ENCODE results near the gene PANK4.

Gene PANK4

GRCh38 chr1:2548068-2548589, 21.7 kb upstream of the PANK4 start:
- TF ChIP-seq CTCF (IDR thresholded peaks at IDR 0.05; ENCODE audit: low read depth, low read length) = peak; percentile 95
- H3K4me3 ChIP-seq (ENCODE audit: low read depth, low read length) = no peak overlapping the region

DNA sequence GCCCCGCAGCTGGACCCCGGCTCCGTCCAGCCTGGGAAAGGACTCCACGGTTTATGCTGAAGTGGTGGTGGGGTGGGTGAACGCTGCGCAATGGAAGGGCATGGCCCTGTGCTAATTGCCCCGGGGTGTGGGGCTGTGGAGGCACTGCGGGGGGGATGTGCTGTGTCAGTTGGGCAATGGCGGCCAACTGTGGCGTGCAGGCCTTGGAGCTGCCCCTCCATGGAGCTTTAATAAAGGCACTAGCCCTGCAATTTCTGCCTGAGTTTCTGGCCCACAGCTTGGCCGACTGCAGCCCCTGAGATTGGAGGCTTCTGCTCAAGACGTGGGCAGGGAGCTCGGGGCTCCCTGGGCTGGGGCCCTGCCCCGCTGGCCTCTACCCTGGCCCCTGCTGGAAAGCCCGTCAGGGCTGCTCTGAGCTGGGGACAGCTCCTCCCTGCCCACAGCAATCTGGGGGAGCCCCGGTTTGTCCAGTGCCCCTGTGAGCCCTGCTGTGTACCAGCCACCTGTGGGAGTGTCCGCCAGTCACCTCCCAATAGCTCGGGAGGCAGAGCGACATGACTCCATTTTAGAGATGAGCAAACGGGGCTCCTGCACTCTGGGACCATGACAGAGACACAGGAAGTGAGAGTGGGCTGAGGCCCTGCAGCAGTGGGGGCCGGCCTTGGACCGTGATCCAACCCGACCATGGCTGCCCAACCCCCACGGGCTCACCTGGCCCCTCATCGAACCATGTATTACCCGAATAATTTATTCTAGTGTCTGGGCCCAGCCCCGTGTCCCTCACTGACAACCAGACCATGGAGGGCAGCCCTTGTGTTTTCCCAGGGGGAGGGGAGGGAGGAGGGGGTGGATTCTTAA, 21.0 kb upstream of the PANK4 start:
- TF ChIP-seq CTCF (IDR thresholded peaks at IDR 0.05; ENCODE audit: low read depth, low read length) = no peak
- H3K4me3 ChIP-seq (ENCODE audit: low read depth, low read length) = peak overlapping the region; percentile 61

GRCh38 chr1:2546515-2547209, 20.3 kb upstream of the PANK4 start:
- no peak for TF ChIP-seq CTCF (IDR thresholded peaks at IDR 0.05; ENCODE audit: low read depth, low read length)
- peak overlapping the region; percentile 61 for H3K4me3 ChIP-seq (ENCODE audit: low read depth, low read length)

- H3K4me3 ChIP-seq (ENCODE audit: low read depth, low read length) = peak overlapping the region; percentile 61
- no peak for TF ChIP-seq CTCF (IDR thresholded peaks at IDR 0.05; ENCODE audit: low read depth, low read length)
Measured at GRCh38 chr1:2545754-2546514, 19.5 kb upstream of the PANK4 start.

GRCh38 chr1:2544875-2545640, 18.7 kb upstream of the PANK4 start:
- no peak for TF ChIP-seq CTCF (IDR thresholded peaks at IDR 0.05; ENCODE audit: low read depth, low read length)
- no peak overlapping the region for H3K4me3 ChIP-seq (ENCODE audit: low read depth, low read length)

DNA sequence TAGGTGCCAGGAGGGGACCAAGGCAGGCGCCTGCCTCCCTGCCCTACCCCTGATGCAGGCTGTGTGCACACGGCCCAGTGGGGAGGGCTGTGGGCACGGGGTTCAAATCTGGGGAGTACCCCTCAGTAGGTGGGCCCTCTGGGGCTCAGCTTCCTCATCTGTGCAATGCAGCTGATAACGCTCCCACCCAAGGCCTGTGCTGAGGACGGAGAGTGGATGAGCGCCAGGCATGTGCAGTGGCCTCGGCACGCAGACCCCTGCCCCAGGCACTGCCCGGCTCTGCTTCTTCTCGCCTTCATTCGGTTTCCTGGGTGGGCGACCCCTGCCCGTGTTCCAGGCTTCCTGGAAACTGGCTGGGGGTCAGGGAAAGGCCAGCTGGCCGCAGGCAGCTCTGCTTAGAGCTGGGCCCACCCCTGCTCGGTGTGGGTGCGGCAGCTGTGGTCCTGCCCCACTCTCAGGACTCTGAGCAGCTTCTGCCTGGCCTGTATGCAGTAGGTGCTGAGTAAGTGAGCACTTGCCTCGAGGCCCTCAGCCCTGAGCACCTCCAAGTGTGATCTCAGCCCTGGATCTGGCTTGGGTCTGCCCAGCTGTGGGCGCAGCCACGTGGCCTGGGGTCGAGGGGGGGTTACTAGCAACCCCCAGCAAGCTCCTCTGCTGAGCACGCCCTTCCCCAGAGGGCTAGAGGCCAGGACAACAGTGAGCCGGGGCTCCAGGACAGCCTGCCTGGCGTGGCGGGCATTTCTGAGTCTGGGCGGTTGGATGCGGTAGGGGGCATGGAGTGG, 17.9 kb upstream of the PANK4 start:
- H3K4me3 ChIP-seq (ENCODE audit: low read depth, low read length) = no peak overlapping the region
- TF ChIP-seq CTCF (IDR thresholded peaks at IDR 0.05; ENCODE audit: low read depth, low read length) = no peak

All from WI38 (cell line).